H1 (cell line): ENCODE results near the gene ENPP1.

Experiments
- CTCF ChIP-seq, 3 experiments: IDR thresholded peaks; 1 replicate in 2 of 3; 2 replicates in 1 of 3; pipeline versions ENCODE4 v1.5.1 to v1.6.1; 2011; ENCODE audit warnings: low read length in 3 of 3, mild to moderate bottlenecking in 3 of 3, inconsistent platforms in 2 of 3, low read depth in 1 of 3, moderate library complexity in 1 of 3; ENCODE audit not compliant: insufficient read depth in 1 of 3; ENCODE audit errors: control extremely low read depth in 1 of 3
- EGR1 ChIP-seq: IDR thresholded peaks from 2 replicates; pipeline ENCODE4 v1.6.1; 2011; ENCODE audit warnings: low read depth, low read length, borderline replicate concordance
- EP300 ChIP-seq, 2 experiments: IDR thresholded peaks; 1 replicate in 1 of 2; 2 replicates in 1 of 2; pipeline ENCODE4 v1.6.1; 2011 to 2012; ENCODE audit warnings: low read depth in 2 of 2, low read length in 2 of 2, mild to moderate bottlenecking in 2 of 2, borderline replicate concordance in 1 of 2, inconsistent platforms in 1 of 2, moderate library complexity in 1 of 2
- GTF2F1 ChIP-seq: IDR thresholded peaks from 2 replicates; pipeline ENCODE4 v1.6.1; 2012; ENCODE audit warnings: low read depth, low read length, improper control_type of control experiment, borderline replicate concordance
- MAFK ChIP-seq: IDR thresholded peaks from 2 replicates; pipeline ENCODE4 v1.6.1; 2012; ENCODE audit warnings: low read depth, mild to moderate bottlenecking, improper control_type of control experiment, low read length
- MAX ChIP-seq: IDR thresholded peaks from 2 replicates; pipeline ENCODE4 v1.6.1; 2012; ENCODE audit warnings: inconsistent platforms
- POLR2A ChIP-seq, 2 experiments: IDR thresholded peaks; 1 replicate in 1 of 2; 2 replicates in 1 of 2; pipeline ENCODE4 v1.6.1; 2011; ENCODE audit warnings: low read depth in 2 of 2, low read length in 2 of 2, mild to moderate bottlenecking in 2 of 2; ENCODE audit errors: control extremely low read depth in 1 of 2
- POLR2AphosphoS5 ChIP-seq: IDR thresholded peaks from 2 replicates; pipeline ENCODE4 v1.6.1; 2011; ENCODE audit warnings: low read depth, low read length
- USF2 ChIP-seq: IDR thresholded peaks from 2 replicates; pipeline ENCODE4 v1.6.1; 2011; ENCODE audit warnings: low read length, improper control_type of control experiment
- YY1 ChIP-seq: IDR thresholded peaks from 2 replicates; pipeline ENCODE4 v1.6.1; 2011; ENCODE audit warnings: low read depth, mild to moderate bottlenecking, low read length

- TF ChIP-seq MAFK = no peak
- TF ChIP-seq EP300 (IDR thresholded peaks at IDR 0.05; ENCODE audit: borderline replicate concordance in 1 of 2, low read depth in 2 of 2, low read length in 2 of 2) = no peak
- no peak for TF ChIP-seq CTCF (IDR thresholded peaks at IDR 0.05; ENCODE audit: control extremely low read depth in 1 of 3, insufficient read depth in 1 of 3, low read depth in 1 of 3, low read length in 3 of 3)
- no peak for TF ChIP-seq EGR1
- no peak for TF ChIP-seq GTF2F1
- no peak for TF ChIP-seq POLR2A (IDR thresholded peaks at IDR 0.05; ENCODE audit: control extremely low read depth in 1 of 2, low read depth in 2 of 2, low read length in 2 of 2)
- no peak for TF ChIP-seq YY1
- no peak for TF ChIP-seq MAX
- TF ChIP-seq POLR2AphosphoS5 = no peak
- TF ChIP-seq USF2 = no peak
Observed at GRCh38 chr6:131875647-131876046, 67.8 kb downstream of the ENPP1 start.
